WERI-Rb-1 (cell line): Measurements from ENCODE around the gene HBB.

Experiments used
- DNase-seq: peaks from one replicate; pipeline ENCODE4 v3.0.0-alpha.2; 2020
- H3K27ac ChIP-seq: fragments of 250-450 bp; sonication (Bioruptor Pico); 2 replicates; pipeline ENCODE4 v1.5.1; 2020; ENCODE audit warnings: mild to moderate bottlenecking, moderate library complexity
- H3K27me3 ChIP-seq: fragments of 250-450 bp; sonication (Bioruptor Pico); 2 replicates; pipeline ENCODE4 v1.5.1; 2021; ENCODE audit warnings: mild to moderate bottlenecking, low read depth, moderate library complexity; ENCODE audit not compliant: insufficient read depth, severe bottlenecking
- H3K36me3 ChIP-seq: fragments of 250-450 bp; sonication (Bioruptor Pico); 2 replicates; pipeline ENCODE4 v1.5.1; 2020; ENCODE audit warnings: mild to moderate bottlenecking, moderate library complexity
- H3K4me3 ChIP-seq: 2 replicates; pipeline ENCODE4 v1.5.1; 2011; ENCODE audit warnings: low read depth, mild to moderate bottlenecking, control low read depth, low read length
- H3K9me3 ChIP-seq: fragments of 250-450 bp; sonication (Bioruptor Pico); 2 replicates; pipeline ENCODE4 v1.5.1; 2021; ENCODE audit warnings: mild to moderate bottlenecking, moderate library complexity; ENCODE audit not compliant: severe bottlenecking
- TF ChIP-seq, protein P1 (sequence below): IDR thresholded peaks from 2 replicates; pipeline ENCODE4 v1.5.1; 2011; ENCODE audit warnings: low read depth, mild to moderate bottlenecking, control low read depth, inconsistent platforms, low read length

The HBB gene

DNA sequence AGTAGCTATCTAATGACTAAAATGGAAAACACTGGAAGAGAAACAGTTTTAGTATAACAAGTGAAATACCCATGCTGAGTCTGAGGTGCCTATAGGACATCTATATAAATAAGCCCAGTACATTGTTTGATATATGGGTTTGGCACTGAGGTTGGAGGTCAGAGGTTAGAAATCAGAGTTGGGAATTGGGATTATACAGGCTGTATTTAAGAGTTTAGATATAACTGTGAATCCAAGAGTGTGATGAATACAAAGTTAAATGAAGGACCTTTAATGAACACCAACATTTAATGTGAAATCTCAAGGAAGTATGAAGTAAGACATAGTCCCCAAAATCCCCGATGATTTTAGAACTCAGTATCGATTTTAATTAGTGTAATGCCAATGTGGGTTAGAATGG is 10.5 kb upstream of the HBB start:
- Histone ChIP-seq H3K27ac (no peak overlapping the region), H3K4me3 (no peak overlapping the region), H3K9me3 (no peaks in the 10 kb centered on the region), H3K27me3 (peaks cover 50% of the 10 kb centered on the region), H3K36me3 (no peaks in the 10 kb centered on the region)
- TF ChIP-seq, protein P1, sequence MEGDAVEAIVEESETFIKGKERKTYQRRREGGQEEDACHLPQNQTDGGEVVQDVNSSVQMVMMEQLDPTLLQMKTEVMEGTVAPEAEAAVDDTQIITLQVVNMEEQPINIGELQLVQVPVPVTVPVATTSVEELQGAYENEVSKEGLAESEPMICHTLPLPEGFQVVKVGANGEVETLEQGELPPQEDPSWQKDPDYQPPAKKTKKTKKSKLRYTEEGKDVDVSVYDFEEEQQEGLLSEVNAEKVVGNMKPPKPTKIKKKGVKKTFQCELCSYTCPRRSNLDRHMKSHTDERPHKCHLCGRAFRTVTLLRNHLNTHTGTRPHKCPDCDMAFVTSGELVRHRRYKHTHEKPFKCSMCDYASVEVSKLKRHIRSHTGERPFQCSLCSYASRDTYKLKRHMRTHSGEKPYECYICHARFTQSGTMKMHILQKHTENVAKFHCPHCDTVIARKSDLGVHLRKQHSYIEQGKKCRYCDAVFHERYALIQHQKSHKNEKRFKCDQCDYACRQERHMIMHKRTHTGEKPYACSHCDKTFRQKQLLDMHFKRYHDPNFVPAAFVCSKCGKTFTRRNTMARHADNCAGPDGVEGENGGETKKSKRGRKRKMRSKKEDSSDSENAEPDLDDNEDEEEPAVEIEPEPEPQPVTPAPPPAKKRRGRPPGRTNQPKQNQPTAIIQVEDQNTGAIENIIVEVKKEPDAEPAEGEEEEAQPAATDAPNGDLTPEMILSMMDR: no peak
- no peak for DNase-seq

DNA sequence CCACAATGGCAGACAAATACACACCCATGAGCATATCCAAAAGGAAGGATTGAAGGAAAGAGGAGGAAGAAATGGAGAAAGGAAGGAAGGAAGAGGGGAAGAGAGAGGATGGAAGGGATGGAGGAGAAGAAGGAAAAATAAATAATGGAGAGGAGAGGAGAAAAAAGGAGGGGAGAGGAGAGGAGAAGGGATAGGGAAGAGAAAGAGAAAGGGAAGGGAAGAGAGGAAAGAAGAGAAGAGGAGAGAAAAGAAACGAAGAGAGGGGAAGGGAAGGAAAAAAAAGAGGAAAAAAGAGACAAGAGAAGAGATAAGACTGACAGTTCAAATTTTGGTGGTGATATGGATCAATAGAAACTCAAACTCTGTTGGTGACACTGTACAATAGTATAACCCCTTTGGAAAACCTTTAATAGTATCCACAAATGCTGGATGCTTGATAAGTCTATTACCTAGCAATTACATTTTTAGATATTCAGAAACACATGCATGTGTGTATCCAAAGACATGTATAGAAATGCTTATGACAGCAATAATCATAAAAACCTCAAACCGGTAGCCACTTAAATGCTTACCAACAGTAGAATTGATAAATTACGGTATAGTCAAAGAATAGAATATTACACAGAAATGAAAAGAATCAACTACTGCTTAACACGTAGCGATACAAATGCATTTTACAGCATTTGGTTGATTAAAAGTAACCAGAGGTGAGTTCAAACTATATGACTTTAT is 8.7 kb upstream of the HBB start:
- TF ChIP-seq, protein P1: no peak
- Histone ChIP-seq H3K27me3 (peaks cover 48% of the 10 kb centered on the region), H3K36me3 (no peaks in the 10 kb centered on the region), H3K9me3 (no peaks in the 10 kb centered on the region), H3K4me3 (no peak overlapping the region), H3K27ac (no peak overlapping the region)
- no peak for DNase-seq

DNA sequence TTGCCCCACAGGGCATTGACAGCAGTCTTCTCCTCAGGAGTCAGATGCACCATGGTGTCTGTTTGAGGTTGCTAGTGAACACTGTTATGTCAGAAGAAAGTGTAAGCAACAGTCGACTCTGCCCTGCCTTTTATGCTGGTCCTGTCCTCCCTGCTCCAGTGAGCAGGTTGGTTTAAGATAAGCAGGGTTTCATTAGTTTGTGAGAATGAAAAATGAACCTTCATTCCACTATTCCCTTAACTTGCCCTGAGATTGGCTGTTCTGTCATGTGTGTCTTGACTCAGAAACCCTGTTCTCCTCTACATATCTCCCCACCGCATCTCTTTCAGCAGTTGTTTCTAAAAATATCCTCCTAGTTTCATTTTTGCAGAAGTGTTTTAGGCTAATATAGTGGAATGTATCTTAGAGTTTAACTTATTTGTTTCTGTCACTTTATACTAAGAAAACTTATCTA is 7.5 kb upstream of the HBB start, which contains the start of gene HBD:
Gene HBD (minus strand): TSS at position 103 of the 454 bp plus-strand sequence. CDS start 50 bp downstream, at position 53.
- Histone ChIP-seq H3K27me3 (peaks cover 52% of the 10 kb centered on the region), H3K4me3 (no peak within 1 kb of the TSS), H3K9me3 (no peaks in the 10 kb centered on the region), H3K27ac (no peak within 1 kb of the TSS), H3K36me3 (no peaks in the 10 kb centered on the region)
- DNase-seq: no peak
- TF ChIP-seq, protein P1: no peak

DNA sequence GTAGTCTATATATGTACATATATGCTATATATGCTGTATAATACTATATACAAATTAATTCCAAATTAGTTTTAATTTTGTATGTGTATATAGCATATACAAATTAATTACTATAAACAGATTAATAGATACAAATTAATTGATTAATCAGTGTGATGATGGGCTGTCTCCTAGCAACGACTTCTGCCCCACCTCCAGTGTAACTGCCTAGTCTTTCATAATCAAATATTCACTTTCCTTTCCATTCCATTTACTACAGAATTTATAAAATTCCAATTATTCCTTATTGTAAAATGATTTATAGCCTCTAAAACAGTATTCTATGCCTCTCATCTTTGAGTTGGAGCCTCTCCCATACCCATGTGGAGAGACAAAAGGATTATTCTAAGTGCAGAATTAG is 6.4 kb upstream of the HBB start:
- H3K9me3 ChIP-seq: no peaks in the 10 kb centered on the region
- no peak for DNase-seq
- TF ChIP-seq, protein P1: no peak
- peaks cover 48% of the 10 kb centered on the region for H3K27me3 ChIP-seq
- H3K4me3 ChIP-seq: no peak overlapping the region
- no peak overlapping the region for H3K27ac ChIP-seq
- H3K36me3 ChIP-seq: no peaks in the 10 kb centered on the region

DNA sequence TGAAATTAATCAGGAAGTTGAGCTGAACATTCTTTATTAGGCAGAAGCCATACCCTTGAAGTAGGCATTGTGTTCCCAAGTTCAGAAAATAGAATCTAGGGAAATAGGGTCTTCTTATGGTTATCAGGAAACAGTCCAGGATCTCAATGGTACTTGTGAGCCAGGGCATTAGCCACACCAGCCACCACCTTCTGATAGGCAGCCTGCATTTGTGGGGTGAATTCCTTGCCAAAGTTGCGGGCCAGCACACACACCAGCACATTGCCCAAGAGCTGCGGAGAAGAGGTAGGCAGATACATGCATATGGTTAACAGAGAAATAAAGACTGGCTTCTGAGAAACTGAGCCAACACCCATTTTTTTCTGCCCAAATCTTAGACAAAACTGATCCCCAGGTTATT is 6.0 kb upstream of the HBB start:
- no peak overlapping the region for H3K27ac ChIP-seq

More for the DNA sequence above, 6.0 kb upstream of the HBB start:
- Histone ChIP-seq H3K27me3 (peaks cover 52% of the 10 kb centered on the region), H3K36me3 (no peaks in the 10 kb centered on the region), H3K9me3 (no peaks in the 10 kb centered on the region), H3K4me3 (no peak overlapping the region)
- TF ChIP-seq, protein P1: no peak
- no peak for DNase-seq
